IMR-90 (cell line): ENCODE measurements around the gene KIFC3. TPM values are rescaled to one million over a fixed set of nuclear protein-coding genes. Genes with fewer than 3 reads are reported as not detected.

Experiments
- ATAC-seq: fragments of 200-7000 bp; cut with Tn5 transposase; 2 replicates; pipeline ENCODE4 v1.9.1; 2020; ENCODE audit warnings: low read depth, mild to moderate bottlenecking, moderate library complexity
- BruUV-seq: library from RNA; stranded (reverse); fragments of 400-500 nt; replicated peaks from 2 replicates; lab custom pipeline; 2021; lab: Mats Ljungman, UMichigan
- CTCF ChIA-PET: fragments of 300-600 bp; formaldehyde crosslinking; extraction: SDS; loops from one replicate; lab custom pipeline; 2021; ENCODE audit warnings: antibody characterized with exemption; lab: Yijun Ruan, JAX
- POLR2A ChIA-PET: fragments of 300-600 bp; sonication (Branson Sonifier 250); formaldehyde crosslinking; loops from one replicate; lab custom pipeline; 2022; ENCODE audit warnings: antibody characterized with exemption; ENCODE audit not compliant: unreplicated experiment; lab: Charles Lee
- DNase-seq: peaks from one replicate; pipeline ENCODE4 v3.0.0; 2013
- H2AFZ ChIP-seq: replicated peaks from 2 replicates; pipeline ENCODE3; 2013; ENCODE audit warnings: low read length, mild to moderate bottlenecking; ENCODE audit not compliant: poor library complexity
- H2AK5ac ChIP-seq: 2 replicates; pipeline ENCODE4 v1.6.1; 2013; ENCODE audit warnings: low read depth, low read length, inconsistent platforms
- H2AK9ac ChIP-seq: replicated peaks from 2 replicates; pipeline ENCODE3; 2013; ENCODE audit warnings: mild to moderate bottlenecking, low read depth, low read length, moderate library complexity; ENCODE audit not compliant: poor library complexity
- H2BK120ac ChIP-seq: 2 replicates; pipeline ENCODE4 v1.6.1; 2013; ENCODE audit warnings: low read depth, low read length, inconsistent platforms
- H2BK15ac ChIP-seq: 3 replicates; pipeline ENCODE4 v1.6.1; 2013; ENCODE audit warnings: low read depth, low read length, inconsistent platforms
- H2BK20ac ChIP-seq: 2 replicates; pipeline ENCODE4 v1.6.1; 2013; ENCODE audit warnings: low read depth, mild to moderate bottlenecking, inconsistent platforms, low read length, moderate library complexity
- H2BK5ac ChIP-seq: 2 replicates; pipeline ENCODE4 v1.6.1; 2013; ENCODE audit warnings: mild to moderate bottlenecking, low read depth, low read length, inconsistent platforms; ENCODE audit not compliant: poor library complexity, severe bottlenecking
- H3K14ac ChIP-seq: replicated peaks from 2 replicates; pipeline ENCODE4 v1.6.1; 2013; ENCODE audit warnings: low read depth, low read length, inconsistent platforms
- H3K18ac ChIP-seq: 2 replicates; pipeline ENCODE4 v1.6.1; 2013; ENCODE audit warnings: low read depth, low read length, control low read depth
- H3K23ac ChIP-seq: 2 replicates; pipeline ENCODE4 v1.6.1; 2013; ENCODE audit warnings: low read depth, low read length, inconsistent platforms
- H3K27ac ChIP-seq: 2 replicates; pipeline ENCODE4 v1.5.1; 2013; ENCODE audit warnings: mild to moderate bottlenecking, control low read depth, low read length; ENCODE audit not compliant: insufficient read depth
- H3K27me3 ChIP-seq: 2 replicates; pipeline ENCODE4 v1.6.1; 2013; ENCODE audit warnings: low read length; ENCODE audit not compliant: control insufficient read depth, insufficient read depth
- H3K36me3 ChIP-seq: 2 replicates; pipeline ENCODE4 v1.6.1; 2013; ENCODE audit warnings: low read length, mixed read lengths; ENCODE audit not compliant: control insufficient read depth, insufficient read depth
- H3K4ac ChIP-seq: 2 replicates; pipeline ENCODE4 v1.6.1; 2013; ENCODE audit warnings: low read depth, low read length, inconsistent platforms
- H3K4me1 ChIP-seq: 2 replicates; pipeline ENCODE4 v1.6.1; 2013; ENCODE audit warnings: low read length, mixed read lengths; ENCODE audit not compliant: control insufficient read depth, insufficient read depth
- H3K4me2 ChIP-seq: 2 replicates; pipeline ENCODE4 v1.6.1; 2013; ENCODE audit warnings: low read depth, mild to moderate bottlenecking, control low read depth, low read length, moderate library complexity
- H3K4me3 ChIP-seq: 2 replicates; pipeline ENCODE4 v1.5.1; 2013; ENCODE audit warnings: low read depth, mild to moderate bottlenecking, control low read depth, low read length, moderate library complexity; ENCODE audit not compliant: insufficient read depth
- H3K56ac ChIP-seq: 2 replicates; pipeline ENCODE4 v1.6.1; 2013; ENCODE audit warnings: low read length, inconsistent platforms; ENCODE audit not compliant: insufficient read depth; ENCODE audit errors: extremely low read depth
- H3K79me1 ChIP-seq, 2 experiments: 2 replicates each; pipeline ENCODE4 v1.6.1; 2013; ENCODE audit warnings: low read length in 2 of 2, inconsistent platforms in 1 of 2, low read depth in 1 of 2
- H3K9ac ChIP-seq: 2 replicates; pipeline ENCODE4 v1.6.1; 2013; ENCODE audit warnings: low read depth, low read length, control low read depth
- H3K9me1 ChIP-seq: 2 replicates; pipeline ENCODE4 v1.6.1; 2013; ENCODE audit warnings: low read length, inconsistent platforms; ENCODE audit not compliant: insufficient read depth
- H3K9me3 ChIP-seq: 2 replicates; pipeline ENCODE4 v1.6.1; 2013; ENCODE audit warnings: low read length; ENCODE audit not compliant: control insufficient read depth, insufficient read depth
- H4K20me1 ChIP-seq: 2 replicates; pipeline ENCODE4 v1.6.1; 2013; ENCODE audit warnings: low read length, inconsistent platforms; ENCODE audit not compliant: insufficient read depth
- H4K5ac ChIP-seq: 2 replicates; pipeline ENCODE4 v1.6.1; 2013; ENCODE audit warnings: mild to moderate bottlenecking, low read depth, low read length, control low read depth
- H4K8ac ChIP-seq, 2 experiments: 2 replicates each; pipeline ENCODE4 v1.6.1; 2013; ENCODE audit warnings: low read depth in 2 of 2, low read length in 2 of 2, control low read depth in 1 of 2, inconsistent platforms in 1 of 2
- H4K91ac ChIP-seq: 2 replicates; pipeline ENCODE4 v1.6.1; 2013; ENCODE audit warnings: low read depth, low read length, inconsistent platforms; ENCODE audit not compliant: insufficient read depth
- BHLHE40 ChIP-seq: fragments of 150-350 bp; IDR thresholded peaks from 2 replicates; pipeline ENCODE4 v1.6.1; 2016; ENCODE audit warnings: mild to moderate bottlenecking, low read depth, low read length
- CEBPB ChIP-seq: IDR thresholded peaks from 2 replicates; pipeline ENCODE4 v1.6.1; 2012; ENCODE audit warnings: low read depth, low read length, improper control_type of control experiment
- CHD1 ChIP-seq: IDR thresholded peaks from 2 replicates; pipeline ENCODE4 v1.6.1; 2012; ENCODE audit warnings: low read depth, low read length, improper control_type of control experiment
- FOS ChIP-seq: fragments of 150-350 bp; IDR thresholded peaks from 2 replicates; pipeline ENCODE4 v1.6.1; 2016; ENCODE audit warnings: low read depth, low read length
- MAFK ChIP-seq: IDR thresholded peaks from 2 replicates; pipeline ENCODE4 v1.6.1; 2012; ENCODE audit warnings: low read depth, low read length, improper control_type of control experiment
- MAZ ChIP-seq: IDR thresholded peaks from 2 replicates; pipeline ENCODE4 v1.6.1; 2012; ENCODE audit warnings: low read depth, mild to moderate bottlenecking, low read length, improper control_type of control experiment, moderate library complexity, borderline replicate concordance
- MXI1 ChIP-seq: IDR thresholded peaks from 2 replicates; pipeline ENCODE4 v1.6.1; 2012; ENCODE audit warnings: low read depth, mild to moderate bottlenecking, low read length, moderate library complexity, borderline replicate concordance
- NFE2L2 ChIP-seq: fragments of 150-350 bp; IDR thresholded peaks from 2 replicates; pipeline ENCODE4 v1.6.1; 2016; ENCODE audit warnings: low read depth, mild to moderate bottlenecking, low read length
- POLR2A ChIP-seq: IDR thresholded peaks from 2 replicates; pipeline ENCODE4 v1.6.1; 2012; ENCODE audit warnings: mild to moderate bottlenecking, low read depth, low read length
- RAD21 ChIP-seq: IDR thresholded peaks from 2 replicates; pipeline ENCODE4 v1.6.1; 2012; ENCODE audit warnings: low read length, improper control_type of control experiment
- RFX5 ChIP-seq: IDR thresholded peaks from 2 replicates; pipeline ENCODE4 v1.8.0; 2012; ENCODE audit warnings: low read depth, mild to moderate bottlenecking, low read length, moderate library complexity
- SMC3 ChIP-seq: fragments of 150-350 bp; IDR thresholded peaks from 2 replicates; pipeline ENCODE4 v1.6.1; 2016; ENCODE audit warnings: low read depth, mild to moderate bottlenecking, antibody characterized with exemption, low read length, moderate library complexity
- WGBS, 2 experiments: methylation state at CpG; one replicate each; pipeline versions ENCODE4 v1.1.5 to v1.1.7; 2013; ENCODE audit warnings: missing lambda C conversion rate in 2 of 2; ENCODE audit not compliant: insufficient read length in 1 of 2; ENCODE audit errors: extremely low coverage in 2 of 2; 5-methylcytosine and 5-hydroxymethylcytosine counted together
- dilution Hi-C: fragments of 300-500 bp; cut with HindIII; formaldehyde crosslinking; loops from one replicate; pipeline ENCODE4 v1.14.3; 2018; ENCODE audit warnings: low sequenced_read_pairs; ENCODE audit not compliant: unreplicated experiment
- in situ Hi-C: fragments of 300-500 bp; cut with MboI; formaldehyde crosslinking; loops from 3 replicates; pipeline ENCODE4 v1.14.3; 2019; ENCODE audit warnings: low sequenced_read_pairs, inconsistent platforms, mixed read lengths
- intact Hi-C: fragments of 100-400 bp; cut with micrococcal nuclease; formaldehyde crosslinking; loops from 2 replicates; pipeline ENCODE4 v1.10.0; 2022
- polyA plus RNA-seq, 3 experiments: library from polyadenylated mRNA; depleted of rRNA; stranded (reverse); fragments of >200 nt; gene quantifications; 2 replicates each; pipeline ENCODE4 v1.2.3, GENCODE V29; 2012; ENCODE audit warnings: low replicate concordance in 1 of 3
- total RNA-seq: library from RNA; depleted of rRNA; stranded (reverse); fragments of >200 nt; gene quantifications from 2 replicates; pipeline ENCODE4 v1.2.3, GENCODE V29; 2012
- TF ChIP-seq, protein P1 (sequence below): conservative IDR thresholded peaks from 2 replicates; pipeline ENCODE4 v1.5.1; 2012; ENCODE audit warnings: mild to moderate bottlenecking, low read depth, low read length, improper control_type of control experiment
- TF ChIP-seq, protein P2 (sequence below): fragments of 150-350 bp; IDR thresholded peaks from 2 replicates; pipeline ENCODE4 v1.6.1; 2017; ENCODE audit warnings: mild to moderate bottlenecking, antibody characterized with exemption, low read length, low read depth
- TF ChIP-seq, protein P3 (sequence below): fragments of 150-350 bp; IDR thresholded peaks from 2 replicates; pipeline ENCODE4 v1.6.1; 2016; ENCODE audit warnings: low read depth, mild to moderate bottlenecking, low read length, moderate library complexity, borderline replicate concordance

Gene KIFC3
- total and polyA plus RNA-seq, 2 of the 4 experiments (the other 2 are of a cell fraction) = 48.6 to 62.5 TPM

DNA sequence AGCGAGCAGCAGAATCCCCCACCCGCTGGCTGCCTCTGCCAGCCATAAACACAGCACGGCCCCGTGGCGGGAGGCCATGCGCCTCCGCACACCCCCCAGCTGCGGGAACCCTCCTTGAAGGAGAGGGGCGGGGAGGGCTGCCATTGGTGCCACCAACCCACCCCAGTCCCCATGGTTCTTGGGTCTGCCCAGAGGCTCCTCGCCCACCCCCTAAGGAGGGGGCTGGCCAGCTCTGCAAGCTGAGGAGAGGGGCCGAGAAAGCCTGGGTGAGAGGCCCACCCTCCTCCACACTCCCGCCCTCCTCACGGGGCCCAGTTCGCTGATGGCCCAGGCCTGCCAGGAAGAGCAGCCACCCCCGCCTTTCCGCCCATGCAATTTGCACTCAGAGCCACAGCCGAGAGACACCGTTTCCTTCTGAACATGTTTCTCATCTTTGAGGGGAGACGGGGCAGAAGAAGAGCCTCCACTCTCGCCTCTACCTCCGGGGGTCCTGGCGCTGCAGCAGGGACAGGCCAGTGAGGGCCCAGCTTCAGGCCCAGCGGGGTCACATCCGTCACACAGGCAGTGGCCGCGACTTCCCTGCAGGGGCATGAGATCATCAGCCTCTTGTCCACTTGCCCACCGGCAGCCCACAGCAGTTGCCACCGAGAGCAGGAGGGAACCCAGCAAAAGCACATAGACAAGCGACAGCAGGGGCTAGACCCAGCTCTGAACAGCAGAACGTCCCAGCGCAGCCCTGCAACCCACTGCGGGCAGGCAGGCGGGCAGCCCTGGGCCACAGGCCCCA, 43.8 kb downstream of the KIFC3 start:
- peaks cover 2% of the 10 kb centered on the region; the same call in 1 of the 2 replicates for H3K4me1 ChIP-seq
- CTCF ChIA-PET = interaction anchor here (1.1 to 1.3 kb wide), 2 partner anchors 52 to 142 kb away, joined by 3 read pairs; no protein-coding TSS in a partner anchor
- TF ChIP-seq, protein P1, sequence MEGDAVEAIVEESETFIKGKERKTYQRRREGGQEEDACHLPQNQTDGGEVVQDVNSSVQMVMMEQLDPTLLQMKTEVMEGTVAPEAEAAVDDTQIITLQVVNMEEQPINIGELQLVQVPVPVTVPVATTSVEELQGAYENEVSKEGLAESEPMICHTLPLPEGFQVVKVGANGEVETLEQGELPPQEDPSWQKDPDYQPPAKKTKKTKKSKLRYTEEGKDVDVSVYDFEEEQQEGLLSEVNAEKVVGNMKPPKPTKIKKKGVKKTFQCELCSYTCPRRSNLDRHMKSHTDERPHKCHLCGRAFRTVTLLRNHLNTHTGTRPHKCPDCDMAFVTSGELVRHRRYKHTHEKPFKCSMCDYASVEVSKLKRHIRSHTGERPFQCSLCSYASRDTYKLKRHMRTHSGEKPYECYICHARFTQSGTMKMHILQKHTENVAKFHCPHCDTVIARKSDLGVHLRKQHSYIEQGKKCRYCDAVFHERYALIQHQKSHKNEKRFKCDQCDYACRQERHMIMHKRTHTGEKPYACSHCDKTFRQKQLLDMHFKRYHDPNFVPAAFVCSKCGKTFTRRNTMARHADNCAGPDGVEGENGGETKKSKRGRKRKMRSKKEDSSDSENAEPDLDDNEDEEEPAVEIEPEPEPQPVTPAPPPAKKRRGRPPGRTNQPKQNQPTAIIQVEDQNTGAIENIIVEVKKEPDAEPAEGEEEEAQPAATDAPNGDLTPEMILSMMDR = no peak
- TF ChIP-seq, protein P2, sequence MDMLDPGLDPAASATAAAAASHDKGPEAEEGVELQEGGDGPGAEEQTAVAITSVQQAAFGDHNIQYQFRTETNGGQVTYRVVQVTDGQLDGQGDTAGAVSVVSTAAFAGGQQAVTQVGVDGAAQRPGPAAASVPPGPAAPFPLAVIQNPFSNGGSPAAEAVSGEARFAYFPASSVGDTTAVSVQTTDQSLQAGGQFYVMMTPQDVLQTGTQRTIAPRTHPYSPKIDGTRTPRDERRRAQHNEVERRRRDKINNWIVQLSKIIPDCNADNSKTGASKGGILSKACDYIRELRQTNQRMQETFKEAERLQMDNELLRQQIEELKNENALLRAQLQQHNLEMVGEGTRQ = no peak
- TF ChIP-seq FOS = no peak
- TF ChIP-seq BHLHE40 = no peak
- TF ChIP-seq MAFK = no peak
- no peak for TF ChIP-seq MXI1
- TF ChIP-seq POLR2A = no peak
- TF ChIP-seq SMC3 = no peak
- TF ChIP-seq, protein P3, sequence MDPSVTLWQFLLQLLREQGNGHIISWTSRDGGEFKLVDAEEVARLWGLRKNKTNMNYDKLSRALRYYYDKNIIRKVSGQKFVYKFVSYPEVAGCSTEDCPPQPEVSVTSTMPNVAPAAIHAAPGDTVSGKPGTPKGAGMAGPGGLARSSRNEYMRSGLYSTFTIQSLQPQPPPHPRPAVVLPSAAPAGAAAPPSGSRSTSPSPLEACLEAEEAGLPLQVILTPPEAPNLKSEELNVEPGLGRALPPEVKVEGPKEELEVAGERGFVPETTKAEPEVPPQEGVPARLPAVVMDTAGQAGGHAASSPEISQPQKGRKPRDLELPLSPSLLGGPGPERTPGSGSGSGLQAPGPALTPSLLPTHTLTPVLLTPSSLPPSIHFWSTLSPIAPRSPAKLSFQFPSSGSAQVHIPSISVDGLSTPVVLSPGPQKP = no peak
- TF ChIP-seq CHD1 = no peak
- no peak for TF ChIP-seq NFE2L2
- no peak for TF ChIP-seq RAD21
- no peak for TF ChIP-seq RFX5
- no peak for TF ChIP-seq CEBPB
- TF ChIP-seq MAZ = no peak

More for the DNA sequence above, 43.8 kb downstream of the KIFC3 start:
- Histone ChIP-seq H2AK9ac (no peak overlapping the region), H3K4me3 (no peak overlapping the region), H3K27me3 (no peaks in the 10 kb centered on the region), H3K9me3 (no peaks in the 10 kb centered on the region), H2BK120ac (no peak overlapping the region), H2AFZ (no peak overlapping the region), H4K8ac (no peak overlapping the region), H3K9me1 (no peaks in the 10 kb centered on the region), H3K27ac (no peak overlapping the region), H4K20me1 (no peaks in the 10 kb centered on the region; the same call in 1 of the 2 replicates), H4K5ac (no peak overlapping the region), H3K18ac (no peak overlapping the region), H4K91ac (no peak overlapping the region), H2AK5ac (no peak overlapping the region), H3K56ac (no peak overlapping the region), H3K9ac (no peak overlapping the region), H3K23ac (no peak overlapping the region), H3K79me1 (peaks cover under 1 to 7% of the 10 kb centered on the region in 2 experiments; a peak in 1 of 4 replicates), H2BK20ac (no peak overlapping the region), H2BK5ac (no peak overlapping the region), H3K14ac (no peak overlapping the region), H3K36me3 (peaks cover 56% of the 10 kb centered on the region), H3K4ac (no peak overlapping the region), H3K4me2 (no peak overlapping the region), H2BK15ac (no peak overlapping the region)
- in situ Hi-C loops (loop anchor here (10.0 kb wide), 2 partner anchors 106 to 246 kb away; partner anchors contain the start of genes USB1 and ZNF319), intact Hi-C loops (no loop called here), dilution Hi-C loops (no loop called here)
- POLR2A ChIA-PET = no interaction called here
- 82% methylated on average over 21 of the region's 33 CpGs; no CpG with 5 or more reads in 1 of the 2 experiments for WGBS, 2 experiments
- DNase-seq (no peak), ATAC-seq (no peak)
- no TSS peak for BruUV-seq
